Activated B cell treated with CpG ODN at 0.5 μM for 24 hours (primary cell): Measurements from ENCODE around the gene EIF3B. TPM values are rescaled to one million over a fixed set of nuclear protein-coding genes. Genes with fewer than 3 reads are reported as not detected.

ENCODE experiments used
- ATAC-seq: fragments of 200-7000 bp; cut with Tn5 transposase; one replicate; pipeline ENCODE4 v1.10.0; 2021; ENCODE audit warnings: low read depth, mild to moderate bottlenecking, moderate library complexity
- CTCF ChIA-PET: fragments of 350-600 bp; sonication (Branson Sonifier 250); formaldehyde crosslinking; loops from one replicate; lab custom pipeline; 2021; ENCODE audit warnings: antibody characterized with exemption; lab: Charles Lee
- POLR2A ChIA-PET: fragments of 350-600 bp; sonication (Branson Sonifier 250); formaldehyde crosslinking; loops from one replicate; lab custom pipeline; 2021; ENCODE audit warnings: antibody characterized with exemption; lab: Charles Lee
- DNase-seq: peaks from one replicate; pipeline ENCODE4 v3.0.0; 2022
- H3K27ac Mint-ChIP-seq: one replicate; pipeline ENCODE4 v1.8.0; 2020; ENCODE audit warnings: mixed read lengths
- H3K27me3 Mint-ChIP-seq: one replicate; pipeline ENCODE4 v1.8.0; 2021; ENCODE audit warnings: mixed read lengths
- H3K36me3 Mint-ChIP-seq: one replicate; pipeline ENCODE4 v1.8.0; 2021; ENCODE audit warnings: low read depth, mixed read lengths
- H3K4me1 Mint-ChIP-seq: one replicate; pipeline ENCODE4 v1.8.0; 2021; ENCODE audit warnings: mixed read lengths
- H3K4me3 Mint-ChIP-seq: one replicate; pipeline ENCODE4 v1.8.0; 2020; ENCODE audit warnings: mild to moderate bottlenecking, mixed read lengths
- H3K9me3 Mint-ChIP-seq: one replicate; pipeline ENCODE4 v1.8.0; 2020; ENCODE audit warnings: mixed read lengths
- CTCF ChIP-seq: fragments of 200-600 bp; IDR thresholded peaks from one replicate; pipeline ENCODE4 v1.8.0; 2022; ENCODE audit warnings: antibody characterized with exemption, mild to moderate bottlenecking
- intact Hi-C: fragments of 100-400 bp; cut with micrococcal nuclease; formaldehyde crosslinking; loops from one replicate; pipeline ENCODE4 v1.15.1; 2024
- total RNA-seq: library from RNA; stranded (reverse); gene quantifications from 2 replicates; pipeline ENCODE4 v1.2.3, GENCODE V29; 2022

EIF3B gene
- total RNA-seq, 1 donor from 2014 or later, result 198 TPM

- TF ChIP-seq CTCF, result no peak
- peak; percentile 14 for ATAC-seq
- ChIA-PET POLR2A (interaction anchor here (0.6 to 2.0 kb wide), 7 partner anchors 15 to 304 kb away, joined by 3 to 7 read pairs (median 5); no protein-coding TSS in a partner anchor), CTCF (no interaction called here)
- H3K4me1 Mint-ChIP-seq, result peaks cover 58% of the 10 kb centered on the region
- DNase-seq, result peak; percentile 26
- H3K27me3 Mint-ChIP-seq, result no peaks in the 10 kb centered on the region
- intact Hi-C loops, result loop anchor here (2.0 to 5.0 kb wide), 2 partner anchors 37 to 899 kb away; no protein-coding TSS in a partner anchor
- H3K4me3 Mint-ChIP-seq, result peak overlapping the region; percentile 85
- H3K27ac Mint-ChIP-seq, result peak overlapping the region; percentile 93
- H3K36me3 Mint-ChIP-seq, result no peaks in the 10 kb centered on the region
- H3K9me3 Mint-ChIP-seq, result no peaks in the 10 kb centered on the region
These were observed 51.1 kb downstream of the EIF3B start for GRCh38 chr7:2405601-2406345.

DNA sequence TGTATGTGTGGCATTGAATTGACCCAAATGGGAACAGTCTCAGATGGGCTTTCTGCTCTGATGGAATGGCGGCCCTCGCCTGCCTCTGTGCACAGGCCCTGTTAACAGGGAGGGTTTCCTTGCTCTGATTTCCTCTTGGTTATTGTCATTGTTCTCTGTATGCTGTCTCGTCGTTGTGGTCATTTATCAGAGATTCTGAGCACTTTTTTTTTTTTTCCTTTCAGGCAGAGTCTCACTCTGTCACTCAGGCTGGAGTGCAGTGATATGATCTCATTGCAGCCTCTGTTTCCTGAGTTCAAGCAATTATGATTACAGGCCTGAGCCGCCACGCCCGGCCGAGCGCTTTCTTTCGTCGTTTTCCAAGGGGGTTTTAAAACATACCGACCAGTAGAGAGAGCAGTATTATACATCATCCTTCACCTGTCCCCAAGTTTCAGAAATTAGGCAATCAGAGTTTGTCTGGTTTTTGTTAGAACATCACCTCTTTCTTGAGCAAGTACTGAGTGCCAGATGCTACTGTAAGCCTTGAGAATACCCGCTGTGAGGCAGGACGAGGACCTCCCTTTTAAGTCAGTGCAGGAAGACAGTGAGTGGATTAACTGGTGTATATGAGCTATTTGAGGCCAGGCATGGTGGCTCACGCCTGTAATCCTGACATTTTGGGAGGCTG is 55.3 kb downstream of the EIF3B start:
- no peaks in the 10 kb centered on the region for H3K27me3 Mint-ChIP-seq
- no peak for ATAC-seq
- ChIA-PET CTCF (no interaction called here), POLR2A (interaction anchor here (0.7 kb wide), 1 partner anchor 682 kb away, joined by 7 read pairs; no protein-coding TSS in a partner anchor)
- no peaks in the 10 kb centered on the region for H3K36me3 Mint-ChIP-seq
- intact Hi-C loops, result loop anchor here (5.0 kb wide), 1 partner anchor 32 kb away; no protein-coding TSS in a partner anchor
- TF ChIP-seq CTCF, result no peak
- H3K9me3 Mint-ChIP-seq, result no peaks in the 10 kb centered on the region
- H3K4me3 Mint-ChIP-seq, result no peak overlapping the region
- peak overlapping the region; percentile 10 for H3K27ac Mint-ChIP-seq
- H3K4me1 Mint-ChIP-seq, result peaks cover 58% of the 10 kb centered on the region
- no peak for DNase-seq

DNA sequence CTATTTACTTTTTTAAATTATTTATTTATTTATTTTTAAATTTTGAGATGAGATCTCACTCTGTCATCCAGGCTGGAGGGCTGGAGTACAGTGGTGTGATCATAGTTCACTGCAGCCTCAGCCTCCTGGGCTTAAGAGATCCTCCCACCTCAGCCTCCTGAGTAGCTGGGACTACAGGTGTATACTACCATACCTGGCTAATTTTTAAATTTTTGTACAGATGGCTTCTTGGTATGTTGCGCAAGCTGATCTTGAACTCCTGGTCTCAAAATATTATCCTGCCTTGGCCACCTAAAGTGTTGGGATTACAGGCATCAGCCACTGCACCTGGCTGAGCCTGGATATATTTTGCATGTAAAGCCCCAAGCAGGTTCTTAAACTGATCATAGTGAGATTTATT is 56.4 kb downstream of the EIF3B start:
- intact Hi-C loops, result no loop called here
- Mint-ChIP-seq H3K9me3 (no peaks in the 10 kb centered on the region), H3K4me1 (peaks cover 48% of the 10 kb centered on the region), H3K27ac (no peak overlapping the region), H3K4me3 (no peak overlapping the region), H3K27me3 (no peaks in the 10 kb centered on the region), H3K36me3 (peaks cover 1% of the 10 kb centered on the region)
- CTCF ChIA-PET, result interaction anchor here (1.5 kb wide), 1 partner anchor 21 kb away, joined by 3 read pairs; no protein-coding TSS in a partner anchor
- ATAC-seq (no peak), DNase-seq (no peak)
- no peak for TF ChIP-seq CTCF
- POLR2A ChIA-PET, result no interaction called here

GRCh38 chr7:2411815-2412586 is 57.4 kb downstream of the EIF3B start:
- POLR2A ChIA-PET, result no interaction called here
- H3K27me3 Mint-ChIP-seq, result no peaks in the 10 kb centered on the region
- H3K4me1 Mint-ChIP-seq, result peaks cover 46% of the 10 kb centered on the region
- no peak overlapping the region for H3K4me3 Mint-ChIP-seq
- intact Hi-C loops, result no loop called here
- no peak overlapping the region for H3K27ac Mint-ChIP-seq
- no peak for DNase-seq
- H3K9me3 Mint-ChIP-seq, result no peaks in the 10 kb centered on the region
- ATAC-seq, result no peak
- TF ChIP-seq CTCF, result no peak
- H3K36me3 Mint-ChIP-seq, result peaks cover 7% of the 10 kb centered on the region
- CTCF ChIA-PET, result interaction anchor here (1.5 kb wide), 1 partner anchor 20 kb away, joined by 3 read pairs; no protein-coding TSS in a partner anchor
